ENCODE data around the gene PCGF3.
"Not testable (repeated sequence)": the region's sequence is repeated elsewhere in the genome, so short reads cannot be mapped to it uniquely, and the experiment has no call there.

Gene PCGF3

GRCh38 chr4:725391-726234 is 20.0 kb downstream of the PCGF3 start:
- DNase-seq: no peak

- no peak for DNase-seq
Observed at GRCh38 chr4:726235-726787, 20.7 kb downstream of the PCGF3 start.

GRCh38 chr4:726838-727237 is 21.2 kb downstream of the PCGF3 start:
- no peak for DNase-seq

- DNase-seq: no peak
Observed at GRCh38 chr4:727576-727975, 21.9 kb downstream of the PCGF3 start.

- DNase-seq: no peak
Observed at GRCh38 chr4:729336-730315, 24.0 kb downstream of the PCGF3 start.

GRCh38 chr4:730511-730910 is 24.9 kb downstream of the PCGF3 start:
- no peak for DNase-seq

GRCh38 chr4:730946-731904 is 25.6 kb downstream of the PCGF3 start:
- DNase-seq: not testable (repeated sequence)

- not testable (repeated sequence) for DNase-seq
Observed at GRCh38 chr4:731954-732353, 26.3 kb downstream of the PCGF3 start.

GRCh38 chr4:732486-732885 is 26.9 kb downstream of the PCGF3 start:
- DNase-seq: no peak

- DNase-seq: no peak
Observed at GRCh38 chr4:732911-733630, 27.4 kb downstream of the PCGF3 start.

- no peak for DNase-seq
Observed at GRCh38 chr4:733631-733980, 28.0 kb downstream of the PCGF3 start.

- DNase-seq: no peak
Observed at GRCh38 chr4:734075-734474, 28.4 kb downstream of the PCGF3 start.

- no peak for DNase-seq
Observed at GRCh38 chr4:734951-735350, 29.3 kb downstream of the PCGF3 start.

- no peak for DNase-seq
Observed at GRCh38 chr4:735583-735982, 30.0 kb downstream of the PCGF3 start.

GRCh38 chr4:736561-736960 is 30.9 kb downstream of the PCGF3 start:
- DNase-seq: not testable (repeated sequence)

GRCh38 chr4:738781-739280 is 33.2 kb downstream of the PCGF3 start:
- no peak for DNase-seq

GRCh38 chr4:739569-739968 is 33.9 kb downstream of the PCGF3 start:
- no peak for DNase-seq

- DNase-seq: no peak
Observed at GRCh38 chr4:740011-740410, 34.4 kb downstream of the PCGF3 start.

- no peak for DNase-seq
Observed at GRCh38 chr4:740656-741282, 35.1 kb downstream of the PCGF3 start.

GRCh38 chr4:742096-742741 is 36.6 kb downstream of the PCGF3 start:
- no peak for DNase-seq

Data from NCI-H526 treated with DMSO at 0.1 percent for 48 hours (cell line).